Measurements from ENCODE around the gene SLC6A13. TPM values are rescaled to one million over a fixed set of nuclear protein-coding genes. Genes with fewer than 3 reads are reported as not detected.

SLC6A13 gene
- polyA plus RNA-seq, 1 donor from 2014 or later: 1.4 TPM

GRCh38 chr12:195156-195555, 67.5 kb downstream of the SLC6A13 start:
- Histone ChIP-seq H3K79me2 (replicated peaks; ENCODE audit: insufficient read depth, low read length) (no peaks in the 10 kb centered on the region), H3K9me2 (ENCODE audit: insufficient read depth, low read length) (no peaks in the 10 kb centered on the region), H3K9ac (ENCODE audit: low read length) (no peak overlapping the region), H4K20me1 (ENCODE audit: insufficient read depth) (no peaks in the 10 kb centered on the region), H3K4me2 (ENCODE audit: low read length) (no peak overlapping the region), H3K27me3 (ENCODE audit: insufficient read depth, low read depth, low read length) (no peaks in the 10 kb centered on the region), H3K27ac (ENCODE audit: low read length) (no peak overlapping the region), H2AFZ (ENCODE audit: low read depth, low read length) (no peak overlapping the region), H3K36me3 (ENCODE audit: insufficient read depth, low read length) (no peaks in the 10 kb centered on the region), H3K9me3 (ENCODE audit: low read length) (no peaks in the 10 kb centered on the region), H3K4me3 (ENCODE audit: low read length) (no peak overlapping the region), H3F3A (ENCODE audit: insufficient read depth, low read length, poor library complexity, severe bottlenecking) (no peaks in the 10 kb centered on the region)
- TF ChIP-seq MXI1 (conservative IDR thresholded peaks at IDR 0.05; ENCODE audit: poor library complexity, severe bottlenecking): no peak
- no peak for TF ChIP-seq REST (IDR thresholded peaks at IDR 0.05; ENCODE audit: borderline replicate concordance)
- TF ChIP-seq EZH2 (IDR thresholded peaks at IDR 0.05; ENCODE audit: borderline replicate concordance, insufficient read depth, low read length, poor library complexity, severe bottlenecking): no peak
- no peak for TF ChIP-seq TAF1 (IDR thresholded peaks at IDR 0.05; ENCODE audit: low read depth)
- no peak for TF ChIP-seq POLR2AphosphoS5 (IDR thresholded peaks at IDR 0.05)
- TF ChIP-seq EP300 (conservative IDR thresholded peaks at IDR 0.05; ENCODE audit: poor library complexity, severe bottlenecking): no peak
- no peak for TF ChIP-seq SMC3 (conservative IDR thresholded peaks at IDR 0.05; ENCODE audit: poor library complexity)
- TF ChIP-seq RAD21 (conservative IDR thresholded peaks at IDR 0.05): no peak
- TF ChIP-seq CTCF (IDR thresholded peaks at IDR 0.05; ENCODE audit: poor library complexity, severe bottlenecking): no peak

- H3K27ac ChIP-seq (ENCODE audit: low read length): no peak overlapping the region
- no peaks in the 10 kb centered on the region for H3K79me2 ChIP-seq (replicated peaks; ENCODE audit: insufficient read depth, low read length)
- H3K9me2 ChIP-seq (ENCODE audit: insufficient read depth, low read length): no peaks in the 10 kb centered on the region
- no peak overlapping the region for H3K4me3 ChIP-seq (ENCODE audit: low read length)
- H3K9me3 ChIP-seq (ENCODE audit: low read length): no peaks in the 10 kb centered on the region
- H3K9ac ChIP-seq (ENCODE audit: low read length): no peak overlapping the region
- H2AFZ ChIP-seq (ENCODE audit: low read depth, low read length): no peak overlapping the region
- H3K4me2 ChIP-seq (ENCODE audit: low read length): no peak overlapping the region
- no peaks in the 10 kb centered on the region for H4K20me1 ChIP-seq (ENCODE audit: insufficient read depth)
- no peaks in the 10 kb centered on the region for H3F3A ChIP-seq (ENCODE audit: insufficient read depth, low read length, poor library complexity, severe bottlenecking)
- no peaks in the 10 kb centered on the region for H3K36me3 ChIP-seq (ENCODE audit: insufficient read depth, low read length)
- H3K27me3 ChIP-seq (ENCODE audit: insufficient read depth, low read depth, low read length): no peaks in the 10 kb centered on the region
- TF ChIP-seq EP300 (conservative IDR thresholded peaks at IDR 0.05; ENCODE audit: poor library complexity, severe bottlenecking): no peak
- TF ChIP-seq TAF1 (IDR thresholded peaks at IDR 0.05; ENCODE audit: low read depth): no peak
- TF ChIP-seq MXI1 (conservative IDR thresholded peaks at IDR 0.05; ENCODE audit: poor library complexity, severe bottlenecking): no peak
- no peak for TF ChIP-seq POLR2AphosphoS5 (IDR thresholded peaks at IDR 0.05)
- TF ChIP-seq REST (IDR thresholded peaks at IDR 0.05; ENCODE audit: borderline replicate concordance): no peak
- TF ChIP-seq EZH2 (IDR thresholded peaks at IDR 0.05; ENCODE audit: borderline replicate concordance, insufficient read depth, low read length, poor library complexity, severe bottlenecking): no peak
- TF ChIP-seq SMC3 (conservative IDR thresholded peaks at IDR 0.05; ENCODE audit: poor library complexity): no peak
These were observed 68.4 kb downstream of the SLC6A13 start for GRCh38 chr12:194276-194675.

Measured in neural cell (in vitro differentiated cells).